Type B pancreatic cell (in vitro differentiated cells): ENCODE results near the gene ARMC7. TPM values are rescaled to one million over a fixed set of nuclear protein-coding genes. Genes with fewer than 3 reads are reported as not detected.

Experiments used
- DNase-seq: peaks from one replicate; pipeline ENCODE4 v3.0.0; 2021; ENCODE audit warnings: mixed read lengths; ENCODE audit not compliant: unreplicated experiment; ENCODE audit errors: extremely low spot score
- H3K27ac Mint-ChIP-seq: 2 replicates; pipeline ENCODE4 v1.8.0; 2021; ENCODE audit warnings: mild to moderate bottlenecking, mixed read lengths
- H3K27me3 Mint-ChIP-seq: 2 replicates; pipeline ENCODE4 v1.8.0; 2021; ENCODE audit warnings: mixed read lengths
- H3K36me3 Mint-ChIP-seq: 2 replicates; pipeline ENCODE4 v1.8.0; 2021; ENCODE audit warnings: mixed read lengths
- H3K4me1 Mint-ChIP-seq: one replicate; pipeline ENCODE4 v1.8.0; 2021; ENCODE audit warnings: mixed read lengths; ENCODE audit not compliant: unreplicated experiment
- H3K4me3 Mint-ChIP-seq: 2 replicates; pipeline ENCODE4 v1.8.0; 2021; ENCODE audit warnings: mild to moderate bottlenecking, mixed read lengths
- H3K9me3 Mint-ChIP-seq: 2 replicates; pipeline ENCODE4 v1.8.0; 2021; ENCODE audit warnings: mixed read lengths
- CTCF ChIP-seq: fragments of 200-600 bp; sonication (generic); conservative IDR thresholded peaks from 2 replicates; pipeline ENCODE4 v1.5.0; 2021; ENCODE audit warnings: antibody characterized with exemption, mild to moderate bottlenecking
- total RNA-seq: library from RNA; stranded (reverse); gene quantifications from 2 replicates; pipeline ENCODE4 v1.2.1, GENCODE V29; 2021; ENCODE audit warnings: low replicate concordance

Gene ARMC7
- total RNA-seq, 1 donor from 2014 or later: 14.0 TPM

- no peaks in the 10 kb centered on the region for H3K36me3 Mint-ChIP-seq
- peaks cover 30% of the 10 kb centered on the region for H3K4me1 Mint-ChIP-seq
- H3K9me3 Mint-ChIP-seq: no peaks in the 10 kb centered on the region
- no peaks in the 10 kb centered on the region for H3K27me3 Mint-ChIP-seq
- no peak for DNase-seq
- peak overlapping the region; percentile 18 for H3K27ac Mint-ChIP-seq
- no peak overlapping the region for H3K4me3 Mint-ChIP-seq
- no peak for TF ChIP-seq CTCF
Observed at GRCh38 chr17:75081611-75082540, 27.9 kb upstream of the ARMC7 start.

GRCh38 chr17:75082683-75083082, 27.1 kb upstream of the ARMC7 start:
- H3K9me3 Mint-ChIP-seq: no peaks in the 10 kb centered on the region
- peak overlapping the region; percentile 18 for H3K27ac Mint-ChIP-seq
- no peak for TF ChIP-seq CTCF

GRCh38 chr17:75084039-75084660, 25.6 kb upstream of the ARMC7 start:
- Mint-ChIP-seq H3K4me1 (peaks cover 30% of the 10 kb centered on the region), H3K4me3 (peak overlapping the region; percentile 39), H3K27me3 (no peaks in the 10 kb centered on the region), H3K27ac (peak overlapping the region; percentile 89), H3K9me3 (no peaks in the 10 kb centered on the region), H3K36me3 (no peaks in the 10 kb centered on the region)
- no peak for DNase-seq
- no peak for TF ChIP-seq CTCF

More at GRCh38 chr17:75082683-75083082, 27.1 kb upstream of the ARMC7 start:
- no peak overlapping the region for H3K4me3 Mint-ChIP-seq
- no peaks in the 10 kb centered on the region for H3K36me3 Mint-ChIP-seq
- H3K27me3 Mint-ChIP-seq: no peaks in the 10 kb centered on the region
- DNase-seq: no peak
- H3K4me1 Mint-ChIP-seq: peaks cover 31% of the 10 kb centered on the region

GRCh38 chr17:75086496-75087181, 23.1 kb upstream of the ARMC7 start:
- Mint-ChIP-seq H3K36me3 (no peaks in the 10 kb centered on the region), H3K9me3 (no peaks in the 10 kb centered on the region), H3K27ac (peak overlapping the region; percentile 87), H3K4me1 (peaks cover 46% of the 10 kb centered on the region), H3K4me3 (peak overlapping the region; percentile 84), H3K27me3 (no peaks in the 10 kb centered on the region)
- DNase-seq: no peak
- TF ChIP-seq CTCF: no peak

DNA sequence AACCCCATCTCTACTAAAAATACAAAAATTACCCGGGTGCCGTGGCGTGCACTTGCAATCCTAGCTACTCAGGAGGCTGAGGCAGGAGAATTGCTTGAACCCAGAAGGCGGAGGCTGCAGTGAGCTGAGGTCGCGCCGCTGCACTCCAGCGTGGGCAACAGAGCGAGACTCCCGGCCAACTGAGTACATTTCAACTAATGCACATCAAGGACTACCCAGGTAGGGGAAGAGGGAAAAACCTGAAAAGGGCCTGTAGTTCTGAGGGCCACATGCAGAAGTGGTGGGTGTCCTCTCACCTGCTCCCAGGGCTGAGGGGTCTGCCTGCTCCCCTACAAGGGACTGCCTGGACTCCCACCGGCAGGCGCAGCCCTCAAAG, 22.6 kb upstream of the ARMC7 start:
- Mint-ChIP-seq H3K4me3 (peak overlapping the region; percentile 84), H3K36me3 (no peaks in the 10 kb centered on the region), H3K9me3 (no peaks in the 10 kb centered on the region), H3K27me3 (no peaks in the 10 kb centered on the region), H3K27ac (peak overlapping the region; percentile 87), H3K4me1 (peaks cover 52% of the 10 kb centered on the region)
- no peak for TF ChIP-seq CTCF
- no peak for DNase-seq
